Panc1 (cell line): ENCODE results near the gene SYCP3. TPM values are rescaled to one million over a fixed set of nuclear protein-coding genes. Genes with fewer than 3 reads are reported as not detected.

ENCODE experiments used
- ATAC-seq: fragments of 200-7000 bp; cut with Tn5 transposase; 2 replicates; pipeline ENCODE4 v1.9.1; 2020; ENCODE audit warnings: mild to moderate bottlenecking, moderate library complexity
- BruUV-seq: library from RNA; stranded (reverse); fragments of 400-500 nt; replicated peaks from 2 replicates; lab custom pipeline; 2021; lab: Mats Ljungman, UMichigan
- CTCF ChIA-PET: fragments of 300-600 bp; sonication (Branson Sonifier 250); formaldehyde crosslinking; loops from one replicate; lab custom pipeline; 2022; ENCODE audit warnings: antibody characterized with exemption; lab: Charles Lee
- POLR2A ChIA-PET: fragments of 300-600 bp; sonication (Branson Sonifier 250); formaldehyde crosslinking; loops from one replicate; lab custom pipeline; 2022; ENCODE audit warnings: antibody characterized with exemption; lab: Charles Lee
- DNase-seq: peaks from one replicate; pipeline ENCODE4 v3.0.0-alpha.2; 2010; ENCODE audit warnings: low read depth, low spot score
- H3K27ac ChIP-seq: 2 replicates; pipeline ENCODE4 v1.5.1; 2011; ENCODE audit warnings: mild to moderate bottlenecking, low read length, inconsistent platforms
- H3K27me3 ChIP-seq: fragments of 200-500 bp; sonication (Bioruptor generic); 2 replicates; pipeline ENCODE4 v1.6.0; 2014; ENCODE audit warnings: low read length, inconsistent platforms; ENCODE audit not compliant: control insufficient read depth, insufficient read depth
- H3K36me3 ChIP-seq: fragments of 200-500 bp; sonication (Bioruptor generic); 2 replicates; pipeline ENCODE4 v1.5.1; 2014; ENCODE audit warnings: inconsistent platforms, mild to moderate bottlenecking, low read length, moderate library complexity; ENCODE audit not compliant: control insufficient read depth, insufficient read depth
- H3K4me1 ChIP-seq: 2 replicates; pipeline ENCODE4 v1.5.1; 2011; ENCODE audit warnings: inconsistent platforms, mild to moderate bottlenecking, low read length, moderate library complexity; ENCODE audit not compliant: control insufficient read depth, insufficient read depth
- H3K4me3 ChIP-seq, 2 experiments: 2 replicates each; pipeline ENCODE4 v1.5.1; 2011 to 2012; ENCODE audit warnings: low read depth in 2 of 2, low read length in 2 of 2, mild to moderate bottlenecking in 2 of 2, inconsistent platforms in 1 of 2, moderate library complexity in 1 of 2
- H3K9me3 ChIP-seq: fragments of 200-500 bp; sonication (Bioruptor generic); 2 replicates; pipeline ENCODE4 v1.5.1; 2014; ENCODE audit warnings: low read depth, mild to moderate bottlenecking, inconsistent platforms, low read length, moderate library complexity; ENCODE audit not compliant: control insufficient read depth, insufficient read depth
- CTCF ChIP-seq: fragments of 450-650 bp; IDR thresholded peaks from 2 replicates; pipeline ENCODE4 v1.5.1; 2017; ENCODE audit warnings: mild to moderate bottlenecking
- POLR2AphosphoS5 ChIP-seq: IDR thresholded peaks from 2 replicates; pipeline ENCODE4 v1.6.1; 2012; ENCODE audit warnings: mild to moderate bottlenecking, low read depth, low read length, moderate library complexity
- SIN3A ChIP-seq: IDR thresholded peaks from 2 replicates; pipeline ENCODE4 v1.6.1; 2012; ENCODE audit warnings: low read depth, mild to moderate bottlenecking, low read length, moderate library complexity, borderline replicate concordance; ENCODE audit not compliant: insufficient read depth
- TCF7L2 ChIP-seq: IDR thresholded peaks from 2 replicates; pipeline ENCODE4 v1.6.1; 2011; ENCODE audit warnings: mild to moderate bottlenecking, low read depth, low read length, inconsistent platforms
- in situ Hi-C: cut with HindIII; loops from 2 replicates; pipeline ENCODE4 v1.10.0; 2016; ENCODE audit warnings: low sequenced_read_pairs, low pct_unique_long_range_greater_than_20kb
- intact Hi-C: fragments of 100-400 bp; cut with micrococcal nuclease; formaldehyde crosslinking; loops from one replicate; pipeline ENCODE4 v1.10.0; 2022; ENCODE audit not compliant: unreplicated experiment
- total RNA-seq: library from RNA; stranded (reverse); gene quantifications from one replicate; pipeline ENCODE4 v1.2.1, GENCODE V29; 2021; ENCODE audit not compliant: unreplicated experiment
- TF ChIP-seq, protein P1 (sequence below), 2 experiments: IDR thresholded peaks; 2 replicates each; pipeline ENCODE4 v1.6.1; 2011 to 2012; ENCODE audit warnings: low read depth in 2 of 2, control low read depth in 1 of 2, low read length in 1 of 2, mild to moderate bottlenecking in 1 of 2, moderate library complexity in 1 of 2; ENCODE audit not compliant: insufficient read depth in 1 of 2

Gene SYCP3
- total RNA-seq, 1 experiment from 2014 or later, result not detected

DNA sequence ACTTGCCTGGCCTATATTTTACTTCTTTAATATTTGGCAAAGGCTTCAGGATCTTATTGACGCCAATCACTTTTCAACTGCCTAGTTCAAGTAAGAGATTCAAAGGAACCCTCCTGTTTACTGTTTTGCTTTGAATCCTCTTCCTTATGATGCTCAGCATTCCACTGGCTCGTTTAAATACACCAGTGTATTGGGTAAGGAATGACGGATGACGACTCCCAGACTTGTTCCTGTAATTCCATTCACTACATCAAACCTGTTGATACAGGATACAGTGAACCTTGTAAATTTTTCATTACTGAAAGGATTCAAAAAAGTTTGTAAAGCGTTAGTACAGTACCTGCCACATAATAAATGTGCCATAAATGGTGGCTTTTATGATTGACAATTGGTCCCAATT, 1.7 kb upstream of the SYCP3 start:
- BruUV-seq, result no TSS peak
- TF ChIP-seq TCF7L2, result no peak
- no peak for TF ChIP-seq SIN3A
- no peak for TF ChIP-seq POLR2AphosphoS5
- TF ChIP-seq, protein P1, sequence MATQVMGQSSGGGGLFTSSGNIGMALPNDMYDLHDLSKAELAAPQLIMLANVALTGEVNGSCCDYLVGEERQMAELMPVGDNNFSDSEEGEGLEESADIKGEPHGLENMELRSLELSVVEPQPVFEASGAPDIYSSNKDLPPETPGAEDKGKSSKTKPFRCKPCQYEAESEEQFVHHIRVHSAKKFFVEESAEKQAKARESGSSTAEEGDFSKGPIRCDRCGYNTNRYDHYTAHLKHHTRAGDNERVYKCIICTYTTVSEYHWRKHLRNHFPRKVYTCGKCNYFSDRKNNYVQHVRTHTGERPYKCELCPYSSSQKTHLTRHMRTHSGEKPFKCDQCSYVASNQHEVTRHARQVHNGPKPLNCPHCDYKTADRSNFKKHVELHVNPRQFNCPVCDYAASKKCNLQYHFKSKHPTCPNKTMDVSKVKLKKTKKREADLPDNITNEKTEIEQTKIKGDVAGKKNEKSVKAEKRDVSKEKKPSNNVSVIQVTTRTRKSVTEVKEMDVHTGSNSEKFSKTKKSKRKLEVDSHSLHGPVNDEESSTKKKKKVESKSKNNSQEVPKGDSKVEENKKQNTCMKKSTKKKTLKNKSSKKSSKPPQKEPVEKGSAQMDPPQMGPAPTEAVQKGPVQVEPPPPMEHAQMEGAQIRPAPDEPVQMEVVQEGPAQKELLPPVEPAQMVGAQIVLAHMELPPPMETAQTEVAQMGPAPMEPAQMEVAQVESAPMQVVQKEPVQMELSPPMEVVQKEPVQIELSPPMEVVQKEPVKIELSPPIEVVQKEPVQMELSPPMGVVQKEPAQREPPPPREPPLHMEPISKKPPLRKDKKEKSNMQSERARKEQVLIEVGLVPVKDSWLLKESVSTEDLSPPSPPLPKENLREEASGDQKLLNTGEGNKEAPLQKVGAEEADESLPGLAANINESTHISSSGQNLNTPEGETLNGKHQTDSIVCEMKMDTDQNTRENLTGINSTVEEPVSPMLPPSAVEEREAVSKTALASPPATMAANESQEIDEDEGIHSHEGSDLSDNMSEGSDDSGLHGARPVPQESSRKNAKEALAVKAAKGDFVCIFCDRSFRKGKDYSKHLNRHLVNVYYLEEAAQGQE (IDR thresholded peaks at IDR 0.05; ENCODE audit: insufficient read depth in 1 of 2, low read depth in 2 of 2, low read length in 1 of 2), result no peak
- TF ChIP-seq CTCF, result no peak
- Histone ChIP-seq H3K4me1 (no peaks in the 10 kb centered on the region), H3K4me3 (no peak overlapping the region), H3K27me3 (no peaks in the 10 kb centered on the region), H3K9me3 (no peaks in the 10 kb centered on the region), H3K36me3 (no peaks in the 10 kb centered on the region), H3K27ac (no peak overlapping the region)
- in situ Hi-C loops (no loop called here), intact Hi-C loops (no loop called here)
- DNase-seq (no peak), ATAC-seq (no peak)
- ChIA-PET CTCF (no interaction called here), POLR2A (no interaction called here)

- in situ Hi-C loops, result no loop called here
- ATAC-seq, result no peak
- no peaks in the 10 kb centered on the region for H3K27me3 ChIP-seq
- no peak for DNase-seq
- no peak overlapping the region for H3K27ac ChIP-seq
- BruUV-seq, result no TSS peak
- no peaks in the 10 kb centered on the region for H3K9me3 ChIP-seq
- ChIA-PET CTCF (no interaction called here), POLR2A (no interaction called here)
- no peak for TF ChIP-seq TCF7L2
- no peak for TF ChIP-seq CTCF
- TF ChIP-seq, protein P1 (IDR thresholded peaks at IDR 0.05; ENCODE audit: insufficient read depth in 1 of 2, low read depth in 2 of 2, low read length in 1 of 2), result no peak
- no peak for TF ChIP-seq SIN3A
- TF ChIP-seq POLR2AphosphoS5, result no peak
- no peaks in the 10 kb centered on the region for H3K36me3 ChIP-seq
- intact Hi-C loops, result no loop called here
- no peaks in the 10 kb centered on the region for H3K4me1 ChIP-seq
- H3K4me3 ChIP-seq, result no peak overlapping the region
Measured at GRCh38 chr12:101740566-101740965, 1.3 kb upstream of the SYCP3 start.
